HG02678 (cell line): ENCODE data around the gene PTPRT.
"Not testable (repeated sequence)": the region's sequence is repeated elsewhere in the genome, so short reads cannot be mapped to it uniquely, and the experiment has no call there.

Experiments used
- ATAC-seq: cut with Tn5 transposase; IDR thresholded peaks from one replicate; pipeline ENCODE4 v1.9.1; 2021; ENCODE audit warnings: mild to moderate bottlenecking, moderate library complexity; ENCODE audit not compliant: unreplicated experiment

PTPRT gene

DNA sequence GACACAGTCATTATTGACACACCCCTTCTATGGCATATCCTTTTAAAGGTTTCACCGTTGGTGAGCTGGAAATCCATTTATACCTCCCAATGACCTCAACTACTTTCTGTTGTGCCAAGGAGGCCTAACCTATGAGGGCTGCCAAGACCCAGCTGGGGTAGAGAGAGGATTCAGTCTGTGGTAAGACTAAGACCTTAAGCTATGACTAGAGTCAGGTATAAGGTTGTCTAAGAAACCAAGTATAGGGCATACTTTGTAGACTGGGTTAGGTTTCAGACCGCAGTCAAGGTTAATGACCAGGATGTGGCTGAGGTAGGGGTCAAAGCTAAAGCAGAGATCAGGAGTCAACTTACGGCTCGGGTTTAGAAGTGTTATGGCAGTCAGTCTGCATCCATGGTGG lies 930.3 kb downstream of the PTPRT start:
- no peak for ATAC-seq

DNA sequence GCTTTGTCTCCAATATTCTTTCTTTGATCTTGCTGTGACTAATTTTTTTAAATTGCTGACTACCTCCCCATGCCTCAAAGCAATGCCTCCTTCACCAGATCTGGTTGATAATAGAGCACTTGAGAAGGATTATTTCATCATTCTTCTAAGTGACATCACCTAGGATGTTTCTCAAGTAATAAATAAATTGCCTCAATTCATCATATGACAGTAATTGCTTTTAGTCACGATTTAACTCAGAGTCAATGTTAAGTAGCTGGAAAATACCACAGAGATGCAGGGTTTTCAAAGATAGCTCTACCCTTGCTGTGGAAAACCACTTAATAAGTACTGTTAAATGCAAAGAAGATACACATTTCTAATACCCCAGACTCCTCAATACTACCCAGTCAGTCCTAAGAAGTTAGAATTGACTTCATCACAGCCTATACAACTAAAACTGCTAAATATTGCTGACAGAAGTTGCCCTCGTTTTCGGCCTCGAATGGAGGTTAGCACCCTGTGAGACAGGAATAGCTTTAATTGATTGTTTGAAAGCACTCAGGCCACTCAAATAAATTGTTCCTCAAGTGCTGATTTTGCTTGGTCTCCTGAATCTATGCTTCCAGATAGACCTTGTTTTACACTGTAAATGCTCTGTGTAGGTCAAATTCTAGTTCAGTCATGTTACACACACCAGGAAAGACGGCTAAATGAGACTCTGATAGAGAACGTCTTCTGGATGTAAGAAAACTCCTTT lies 931.0 kb downstream of the PTPRT start:
- no peak for ATAC-seq

DNA sequence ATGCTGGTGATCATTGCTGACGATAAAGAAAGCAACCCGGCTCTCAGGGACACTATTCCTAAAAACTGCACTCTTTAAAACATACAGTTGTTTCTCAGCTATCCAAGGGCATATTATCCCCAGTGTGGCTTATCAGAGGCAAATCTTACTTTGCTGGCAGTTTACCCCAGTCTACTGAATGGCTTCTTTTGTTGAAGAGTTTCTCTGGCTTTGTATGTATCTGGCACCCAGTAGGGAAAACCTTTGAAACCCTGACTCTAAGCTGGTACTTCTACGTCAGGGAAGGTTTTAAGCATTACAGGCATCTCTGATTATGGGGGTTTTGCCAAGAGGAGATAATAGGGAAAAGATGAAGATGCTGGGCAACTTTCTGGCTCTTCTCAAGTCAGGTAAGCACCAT lies 933.9 kb downstream of the PTPRT start:
- ATAC-seq, result no peak

DNA sequence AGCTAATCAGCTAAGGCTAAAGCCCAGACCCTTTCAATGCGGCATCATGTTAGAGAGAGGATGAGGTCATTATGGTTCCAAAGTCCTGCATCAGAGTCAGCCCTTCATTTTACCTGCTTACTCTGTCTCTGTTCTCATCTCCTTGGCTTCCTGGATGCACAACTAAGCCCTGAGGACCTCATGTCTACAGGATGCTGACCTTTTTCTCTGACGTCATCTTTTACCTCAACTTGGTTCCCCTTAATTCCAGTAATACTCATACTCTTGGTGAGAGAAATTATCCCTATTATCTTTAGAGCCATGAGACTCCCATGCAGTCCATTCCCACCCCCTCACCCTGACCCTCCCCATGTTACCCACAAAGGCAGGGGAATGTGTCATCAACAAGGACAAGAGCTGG lies 935.0 kb downstream of the PTPRT start:
- no peak for ATAC-seq

DNA sequence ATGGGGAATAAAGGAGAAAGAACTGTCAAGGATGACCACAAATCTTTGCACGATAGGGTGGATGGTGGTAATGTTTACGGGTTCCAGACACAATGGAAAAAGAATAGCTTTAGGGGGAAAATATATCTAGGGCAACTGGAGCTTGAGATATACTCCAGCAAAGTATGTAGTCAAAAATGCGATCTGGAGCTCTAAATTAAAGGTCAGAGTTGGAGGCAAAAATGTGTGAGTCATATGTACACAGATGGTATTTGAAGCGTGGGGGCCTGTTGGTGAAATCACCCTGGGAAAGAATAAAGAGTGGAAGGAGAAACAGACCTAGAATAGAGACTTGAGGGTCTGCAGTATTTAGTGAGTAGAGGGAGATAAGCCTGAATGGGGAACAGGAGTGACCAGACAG lies 937.6 kb downstream of the PTPRT start:
- ATAC-seq, result no peak

DNA sequence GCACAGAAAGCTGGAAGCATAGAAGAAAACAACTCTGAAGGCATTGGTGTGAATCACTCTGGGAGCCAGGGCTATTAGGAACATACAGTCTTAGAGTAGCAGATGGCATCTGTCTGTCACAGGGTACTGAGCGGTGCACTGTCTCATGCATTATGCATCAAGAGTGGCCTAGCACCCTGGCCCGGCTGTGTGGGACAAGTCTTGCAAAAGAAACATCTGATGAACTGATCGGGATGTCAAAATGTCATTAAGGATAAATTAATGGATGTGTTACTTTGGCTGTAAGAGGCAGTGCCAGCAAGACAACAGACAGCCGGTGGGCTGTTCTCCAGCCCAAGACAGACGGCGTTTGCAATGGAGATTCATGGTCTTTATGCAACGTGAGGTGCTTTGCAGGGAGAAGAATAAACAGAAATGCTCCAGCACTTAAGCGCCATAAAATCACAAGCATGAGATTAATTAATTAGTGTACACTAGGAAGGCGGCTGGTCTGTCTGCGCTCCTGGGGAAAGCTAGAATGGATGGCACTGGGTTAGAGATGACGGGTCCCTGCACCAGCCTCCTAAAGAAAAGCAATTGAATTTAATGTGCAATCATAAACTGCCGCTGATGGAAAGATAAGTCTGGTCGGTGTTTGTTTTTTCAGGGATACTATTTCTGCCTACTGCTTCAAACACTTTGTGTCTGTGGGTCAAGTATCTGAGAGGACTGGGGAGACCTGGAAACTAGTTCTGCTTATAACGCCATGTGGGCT lies 970.9 kb downstream of the PTPRT start:
- ATAC-seq, result no peak

DNA sequence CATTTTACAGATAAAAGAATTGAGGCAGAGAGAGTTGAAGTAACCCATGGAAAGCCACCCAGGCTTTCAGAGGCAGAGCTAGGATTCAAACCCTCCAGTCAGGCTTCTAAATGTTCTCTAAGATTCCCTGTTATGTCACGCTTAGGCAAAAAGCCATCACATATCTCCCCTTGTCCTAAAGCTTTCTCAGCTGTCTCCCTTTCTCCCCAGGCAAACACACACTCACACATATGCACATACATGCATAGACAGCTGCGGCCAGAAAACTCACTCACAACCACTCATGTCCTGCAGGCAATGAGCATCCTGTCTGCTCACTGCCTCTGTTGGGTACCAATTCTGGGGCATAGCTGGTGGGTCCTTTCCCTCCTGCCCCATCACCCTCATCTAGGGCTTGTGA lies 975.6 kb downstream of the PTPRT start:
- ATAC-seq, result no peak

DNA sequence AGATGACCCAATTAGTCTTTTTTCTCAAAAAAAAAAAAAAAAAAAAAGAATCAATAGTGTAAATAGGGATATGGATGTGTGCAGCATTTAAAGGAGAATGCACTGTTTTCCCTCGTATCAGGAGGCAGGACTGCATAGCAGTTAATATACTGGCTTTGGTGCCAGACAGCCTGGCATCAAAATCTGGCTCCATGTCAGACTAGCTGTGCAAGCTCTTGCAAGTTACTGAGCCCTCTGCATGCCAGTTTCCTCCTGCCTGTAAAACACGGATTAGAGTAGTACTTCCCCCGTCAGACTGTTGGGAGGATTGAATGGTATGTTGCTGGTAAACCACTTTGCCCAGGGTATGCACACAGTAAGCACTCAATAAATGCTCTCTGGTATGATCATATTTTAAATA lies 977.3 kb downstream of the PTPRT start:
- no peak for ATAC-seq

DNA sequence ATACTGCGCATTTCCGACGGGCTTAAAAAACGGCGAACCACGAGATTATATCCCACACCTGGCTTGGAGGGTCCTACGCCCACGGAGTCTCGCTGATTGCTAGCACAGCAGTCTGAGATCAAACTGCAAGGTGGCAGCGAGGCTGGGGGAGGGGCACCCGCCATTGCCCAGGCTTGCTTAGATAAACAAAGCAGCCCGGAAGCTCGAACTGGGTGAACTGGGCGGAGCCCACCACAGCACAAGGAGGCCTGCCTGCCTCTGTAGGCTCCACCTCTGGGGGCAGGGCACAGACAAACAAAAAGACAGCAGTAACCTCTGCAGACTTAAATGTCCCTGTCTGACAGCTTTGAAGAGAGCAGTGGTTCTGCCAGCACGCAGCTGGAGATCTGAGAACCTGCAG lies 983.1 kb downstream of the PTPRT start:
- not testable (repeated sequence) for ATAC-seq

DNA sequence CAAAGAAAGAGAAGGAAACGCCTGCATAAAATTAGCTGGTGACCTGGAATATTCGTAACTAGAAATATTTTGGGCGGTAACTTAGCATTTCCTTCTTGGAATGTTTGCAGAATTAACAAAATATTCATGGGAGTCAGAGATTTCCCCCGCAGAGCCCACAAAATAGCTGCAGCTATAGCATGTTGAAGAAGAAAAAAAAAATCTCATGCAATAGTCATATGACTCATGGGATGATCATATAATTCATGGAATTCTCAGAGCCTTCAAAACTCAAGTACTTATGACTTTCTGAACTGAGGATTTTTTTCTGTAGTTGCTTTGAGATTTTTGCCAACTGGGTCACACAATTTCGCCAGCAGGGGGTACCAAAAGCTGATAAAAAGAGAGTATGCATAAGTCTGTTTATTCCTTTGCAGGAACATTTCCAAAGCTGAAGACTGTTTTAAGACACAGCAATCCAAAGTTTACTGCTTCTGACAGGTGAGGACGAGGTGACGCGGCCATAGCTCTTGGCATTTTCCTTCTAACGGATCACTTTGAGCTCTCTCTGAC lies 985.5 kb downstream of the PTPRT start:
- no peak for ATAC-seq

DNA sequence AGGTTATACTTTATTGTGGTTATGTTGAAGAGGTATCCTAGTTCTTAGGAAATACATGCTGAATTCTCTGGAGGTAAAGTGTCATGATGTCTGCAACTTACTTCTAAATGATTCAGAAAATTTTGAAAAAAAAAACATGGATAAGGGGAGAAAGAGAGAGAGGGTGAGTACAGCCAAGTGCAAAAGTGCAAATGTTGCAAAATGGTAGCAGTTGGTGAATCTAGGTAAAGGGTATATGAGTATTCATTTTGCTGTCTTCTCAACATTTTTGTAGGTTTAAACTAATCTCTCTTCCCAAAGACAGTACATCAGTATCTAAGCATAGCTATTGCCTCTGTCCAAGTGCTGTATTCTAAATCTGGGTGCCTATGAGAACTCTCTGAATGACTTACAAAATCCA lies 992.1 kb downstream of the PTPRT start:
- ATAC-seq, result no peak

DNA sequence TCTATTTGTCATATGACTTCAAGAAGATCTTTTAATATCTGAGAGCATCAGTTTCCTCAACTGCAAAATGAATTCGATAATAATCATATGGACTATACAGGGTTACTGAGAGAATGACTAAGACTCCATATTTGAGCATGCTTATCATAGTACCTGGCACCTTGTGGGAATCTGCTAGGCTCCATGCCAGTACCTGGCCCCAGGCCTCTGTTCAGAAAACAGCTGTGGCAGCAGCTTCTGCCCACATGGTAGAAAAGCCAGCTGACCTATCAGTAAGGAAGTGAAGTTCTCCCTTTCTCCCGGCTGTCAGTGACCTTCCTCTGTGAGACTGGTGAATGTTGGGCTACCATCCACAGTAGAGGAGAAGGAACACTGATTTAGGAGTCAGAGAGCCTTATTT lies 996.6 kb downstream of the PTPRT start:
- no peak for ATAC-seq

DNA sequence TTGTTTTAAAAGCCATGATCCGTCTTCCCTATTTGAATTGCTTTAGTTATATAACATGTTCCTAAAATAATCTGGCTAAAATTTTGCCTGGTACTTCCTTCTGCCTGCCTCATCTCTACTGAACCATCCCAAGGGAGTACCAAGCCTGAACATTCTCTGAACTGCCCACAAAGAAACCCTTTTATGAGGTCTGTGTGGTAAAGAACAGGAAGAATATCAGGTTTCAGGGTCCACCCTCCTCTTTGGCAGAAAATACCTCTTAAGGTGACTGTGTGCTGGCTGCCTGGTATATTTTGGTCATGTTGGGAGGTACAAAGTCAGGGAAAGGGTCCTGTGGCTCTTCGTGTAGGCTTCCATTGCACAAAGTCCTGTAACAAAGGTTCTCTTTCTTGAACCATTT lies 997.4 kb downstream of the PTPRT start:
- no peak for ATAC-seq

DNA sequence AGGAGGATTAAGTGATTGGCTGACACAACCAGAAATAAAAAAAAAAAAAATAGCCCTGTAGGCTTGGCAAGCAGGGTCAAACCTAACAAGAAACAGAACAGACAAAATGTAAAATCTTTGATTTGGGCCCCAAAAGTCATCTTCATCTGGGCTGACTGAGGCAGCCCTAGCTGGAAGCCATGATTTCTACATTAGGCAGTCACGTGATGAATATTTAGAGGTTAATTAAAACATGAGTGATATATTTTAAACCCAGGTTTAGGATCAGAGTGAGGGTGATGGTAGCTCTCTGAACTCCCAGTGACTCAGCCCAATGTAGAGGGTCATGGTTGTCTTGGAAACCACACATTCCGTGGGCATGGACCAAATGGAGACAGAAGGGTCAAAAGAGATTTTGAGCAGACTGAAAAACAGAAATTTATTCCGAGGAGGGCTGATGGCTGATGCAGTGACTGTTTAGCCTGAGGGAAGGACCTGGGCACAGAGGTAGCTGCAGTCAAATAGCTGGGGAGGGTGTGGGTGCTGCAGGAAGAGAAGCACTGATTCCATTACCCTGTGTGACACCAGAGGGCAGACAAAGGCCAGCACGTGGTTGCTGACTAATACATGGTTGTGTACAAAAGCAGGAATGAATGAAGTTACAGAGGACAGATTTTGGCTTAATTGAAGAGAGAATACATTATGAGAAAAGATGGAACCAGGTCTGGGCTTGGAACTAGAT lies 998.4 kb downstream of the PTPRT start:
- no peak for ATAC-seq

DNA sequence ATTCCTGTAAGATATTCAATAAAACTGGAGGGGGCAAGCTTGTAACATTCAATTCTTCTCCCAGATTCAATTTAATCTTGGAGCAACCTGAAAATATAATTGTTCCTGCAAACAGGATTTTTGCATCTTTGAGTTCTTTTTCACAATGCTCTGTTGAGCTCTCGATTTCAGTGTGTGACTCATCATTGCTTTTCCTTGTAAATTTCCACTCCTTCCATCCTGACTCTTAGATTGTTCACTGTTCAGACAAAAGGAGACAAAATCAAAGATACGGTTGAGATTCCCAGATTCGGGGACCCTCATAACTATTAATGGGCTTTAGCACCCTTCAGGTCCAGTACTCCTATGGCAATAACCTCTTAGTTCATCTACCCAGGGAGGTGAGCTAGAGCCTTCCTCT lies 999.6 kb downstream of the PTPRT start:
- no peak for ATAC-seq

DNA sequence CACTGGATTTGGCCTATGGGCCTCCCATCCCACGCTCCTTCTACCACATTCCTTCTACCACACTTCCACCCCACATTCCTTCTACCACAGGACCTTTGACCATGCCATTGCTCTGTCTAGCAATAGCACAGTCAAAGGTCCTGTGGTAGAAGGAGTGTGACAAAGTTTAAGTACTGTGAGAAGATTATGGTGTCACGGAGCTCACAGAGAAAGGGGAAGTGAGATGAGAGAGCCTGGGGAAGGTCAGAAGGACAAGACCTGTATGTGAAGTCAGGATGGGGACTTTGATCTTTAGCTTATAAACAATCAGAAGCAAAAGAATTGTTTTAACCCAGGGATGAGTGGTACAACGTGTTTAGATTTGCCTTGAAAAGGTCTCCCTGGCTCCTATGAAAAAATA lies 1003.4 kb downstream of the PTPRT start:
- no peak for ATAC-seq

DNA sequence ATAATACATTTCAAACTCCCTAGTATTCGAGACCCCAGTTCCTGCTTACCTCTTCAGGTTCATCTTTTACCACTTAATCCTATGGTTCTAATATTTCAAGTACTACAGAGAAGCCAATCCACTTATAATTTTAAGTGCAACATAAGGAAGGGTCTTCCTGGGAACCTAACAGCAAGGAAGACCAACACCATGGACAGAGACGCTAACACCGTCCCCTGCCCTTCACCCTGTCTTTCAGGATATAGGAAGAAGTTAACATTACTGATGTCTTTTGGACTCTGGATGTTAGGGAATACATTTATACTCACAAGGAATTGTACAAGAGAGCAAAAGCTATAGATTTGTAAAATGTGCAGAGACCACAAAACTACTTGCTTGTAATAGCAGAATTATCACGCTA lies 1006.6 kb downstream of the PTPRT start:
- ATAC-seq, result no peak

DNA sequence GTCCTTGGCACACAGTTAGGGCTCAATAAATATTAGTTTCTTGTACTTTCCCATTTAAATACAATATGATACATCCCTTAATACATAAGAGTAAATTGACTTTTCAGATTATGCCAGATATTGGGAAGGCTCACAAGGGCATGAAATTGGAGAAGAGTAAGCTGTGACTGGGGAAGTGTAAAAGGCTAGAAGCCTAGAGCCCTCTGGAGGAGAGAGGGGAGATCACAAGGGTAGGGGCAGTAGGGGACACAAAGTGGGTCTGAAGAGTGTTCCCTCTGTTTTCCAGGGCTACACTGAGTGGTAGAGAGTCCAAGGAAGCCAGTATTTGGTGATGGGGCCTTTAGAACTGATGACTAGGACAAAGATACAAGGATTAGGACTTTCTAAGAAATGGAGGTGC lies 1008.6 kb downstream of the PTPRT start:
- no peak for ATAC-seq

DNA sequence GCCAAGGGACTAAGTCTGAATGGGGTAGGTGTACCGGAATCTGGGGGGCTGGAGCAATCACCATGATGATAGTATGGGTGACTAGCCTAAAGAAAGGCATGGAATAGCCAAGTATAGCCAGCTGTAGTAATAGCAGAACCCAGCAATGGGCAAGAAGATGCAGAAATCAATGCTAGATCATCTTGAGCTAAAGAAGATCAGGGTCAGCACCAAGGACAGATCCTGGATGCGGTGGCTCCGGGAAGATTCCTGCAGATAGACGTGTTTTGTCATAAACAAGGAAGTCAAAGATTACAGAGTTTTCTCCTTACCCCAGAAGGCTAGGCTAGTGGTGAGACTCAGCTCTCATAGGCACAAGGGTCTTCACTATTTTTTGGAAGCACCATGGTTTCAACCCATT lies 1009.9 kb downstream of the PTPRT start:
- ATAC-seq, result no peak

DNA sequence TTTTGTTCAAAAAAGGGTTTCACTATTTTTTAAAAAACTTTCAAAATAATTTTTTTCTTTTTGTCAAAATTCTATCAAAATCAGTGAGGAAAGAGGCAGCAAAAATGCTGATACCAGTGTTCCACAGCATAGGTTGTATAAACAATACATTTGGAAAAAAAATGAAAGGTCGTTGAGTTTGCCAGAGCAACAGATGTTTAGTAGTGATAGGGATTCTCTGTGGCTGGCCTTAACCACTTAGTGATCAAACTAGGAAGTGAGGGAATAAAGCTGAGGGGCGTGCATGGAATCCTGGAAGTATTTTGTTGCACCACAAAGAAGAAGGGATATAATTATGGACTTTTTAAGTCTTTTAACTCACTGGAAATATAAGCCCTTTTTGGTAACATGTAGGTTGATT lies 1016.3 kb downstream of the PTPRT start:
- ATAC-seq, result no peak

DNA sequence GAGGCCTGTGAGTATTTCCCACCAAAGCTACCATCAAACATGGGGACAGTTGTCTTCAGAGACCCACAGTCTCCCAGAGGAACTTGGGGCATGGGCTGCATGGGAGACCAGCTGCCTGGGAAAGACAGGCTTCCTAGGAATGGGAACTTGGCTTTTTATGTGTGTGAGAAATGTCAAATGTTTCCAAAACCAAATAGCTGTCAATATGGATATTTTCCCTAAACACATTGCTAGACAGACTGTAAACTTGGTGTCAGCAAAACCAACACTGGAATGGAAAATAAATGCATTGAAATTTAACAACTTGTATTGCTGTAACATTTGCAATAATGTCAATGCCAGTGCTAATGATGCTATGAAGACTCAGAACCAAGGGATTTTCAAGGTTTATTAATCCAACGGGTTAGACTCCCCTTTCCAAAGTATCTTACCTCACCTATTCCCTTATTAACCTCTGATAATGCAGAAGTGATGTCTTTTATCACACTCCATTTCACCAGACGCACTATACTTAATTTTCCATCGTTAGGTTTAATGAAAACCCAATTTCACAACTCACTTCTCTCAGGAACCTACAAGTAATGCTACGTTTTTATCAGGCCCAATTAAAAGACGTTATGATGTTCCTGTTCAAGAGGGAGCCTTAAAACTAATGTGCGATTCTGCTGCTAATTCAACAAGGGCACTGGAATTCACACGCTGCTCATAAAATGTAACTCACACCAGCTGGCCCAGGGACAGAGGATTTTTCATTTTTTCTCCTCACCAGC lies 1025.4 kb downstream of the PTPRT start:
- ATAC-seq, result no peak
